Measurements from ENCODE around the gene ATP5MC2.

DNA sequence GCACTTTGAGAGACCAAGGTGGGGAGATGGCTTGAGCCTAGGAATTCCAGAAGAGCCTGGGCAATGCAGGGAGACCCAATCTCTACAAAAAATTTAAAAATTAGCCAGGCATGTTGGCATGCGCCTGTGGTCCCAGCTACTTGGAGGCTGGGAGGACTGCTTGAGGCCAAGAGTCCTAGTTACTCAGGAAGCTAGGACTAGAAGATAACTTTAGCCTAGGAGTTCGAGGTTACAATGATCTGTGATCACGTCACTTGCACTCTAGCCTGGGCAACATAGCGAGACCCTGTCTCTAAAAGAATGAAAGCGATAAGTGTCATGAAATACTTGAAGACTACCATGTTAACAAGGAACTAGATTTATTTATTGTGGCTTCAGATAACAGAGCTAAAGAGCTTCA is 53.2 kb downstream of the ATP5MC2 start:
- TF ChIP-seq, protein P1, sequence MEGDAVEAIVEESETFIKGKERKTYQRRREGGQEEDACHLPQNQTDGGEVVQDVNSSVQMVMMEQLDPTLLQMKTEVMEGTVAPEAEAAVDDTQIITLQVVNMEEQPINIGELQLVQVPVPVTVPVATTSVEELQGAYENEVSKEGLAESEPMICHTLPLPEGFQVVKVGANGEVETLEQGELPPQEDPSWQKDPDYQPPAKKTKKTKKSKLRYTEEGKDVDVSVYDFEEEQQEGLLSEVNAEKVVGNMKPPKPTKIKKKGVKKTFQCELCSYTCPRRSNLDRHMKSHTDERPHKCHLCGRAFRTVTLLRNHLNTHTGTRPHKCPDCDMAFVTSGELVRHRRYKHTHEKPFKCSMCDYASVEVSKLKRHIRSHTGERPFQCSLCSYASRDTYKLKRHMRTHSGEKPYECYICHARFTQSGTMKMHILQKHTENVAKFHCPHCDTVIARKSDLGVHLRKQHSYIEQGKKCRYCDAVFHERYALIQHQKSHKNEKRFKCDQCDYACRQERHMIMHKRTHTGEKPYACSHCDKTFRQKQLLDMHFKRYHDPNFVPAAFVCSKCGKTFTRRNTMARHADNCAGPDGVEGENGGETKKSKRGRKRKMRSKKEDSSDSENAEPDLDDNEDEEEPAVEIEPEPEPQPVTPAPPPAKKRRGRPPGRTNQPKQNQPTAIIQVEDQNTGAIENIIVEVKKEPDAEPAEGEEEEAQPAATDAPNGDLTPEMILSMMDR (IDR thresholded peaks at IDR 0.05 in 4 of 5, conservative IDR thresholded peaks at IDR 0.05 in 1 of 5) = no peak
- no peak for TF ChIP-seq POLR2A (IDR thresholded peaks at IDR 0.05)

Measured in gastrocnemius medialis (tissue), 4 donors.